ENCODE results near the gene NAP1L5. TPM values are rescaled to one million over a fixed set of nuclear protein-coding genes. Genes with fewer than 3 reads are reported as not detected.

Gene NAP1L5
- total RNA-seq, 1 donor from 2014 or later, result 4.4 TPM

DNA sequence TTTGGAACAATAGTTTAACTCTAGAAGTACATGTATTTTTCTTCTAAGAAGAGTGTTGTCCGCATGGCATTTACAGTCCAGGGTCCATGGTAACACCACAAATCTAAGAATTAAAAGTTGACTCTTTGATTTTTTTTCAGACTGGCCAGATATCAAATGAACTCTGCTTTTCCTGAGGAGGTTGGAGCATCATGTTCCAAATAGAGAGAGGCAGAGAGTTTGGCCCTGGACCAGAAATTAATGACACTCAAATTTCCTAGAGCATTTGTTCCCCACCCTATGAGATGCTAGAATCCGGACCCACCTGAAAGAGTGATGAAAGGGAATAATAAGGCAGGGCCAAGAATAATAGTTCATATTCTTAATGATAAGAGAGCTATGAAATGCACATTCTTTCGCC is 47.0 kb upstream of the NAP1L5 start:
- H3K27me3 Mint-ChIP-seq (ENCODE audit: low read depth), result no peaks in the 10 kb centered on the region
- no peaks in the 10 kb centered on the region for H3K9me3 Mint-ChIP-seq
- TF ChIP-seq, protein P1, sequence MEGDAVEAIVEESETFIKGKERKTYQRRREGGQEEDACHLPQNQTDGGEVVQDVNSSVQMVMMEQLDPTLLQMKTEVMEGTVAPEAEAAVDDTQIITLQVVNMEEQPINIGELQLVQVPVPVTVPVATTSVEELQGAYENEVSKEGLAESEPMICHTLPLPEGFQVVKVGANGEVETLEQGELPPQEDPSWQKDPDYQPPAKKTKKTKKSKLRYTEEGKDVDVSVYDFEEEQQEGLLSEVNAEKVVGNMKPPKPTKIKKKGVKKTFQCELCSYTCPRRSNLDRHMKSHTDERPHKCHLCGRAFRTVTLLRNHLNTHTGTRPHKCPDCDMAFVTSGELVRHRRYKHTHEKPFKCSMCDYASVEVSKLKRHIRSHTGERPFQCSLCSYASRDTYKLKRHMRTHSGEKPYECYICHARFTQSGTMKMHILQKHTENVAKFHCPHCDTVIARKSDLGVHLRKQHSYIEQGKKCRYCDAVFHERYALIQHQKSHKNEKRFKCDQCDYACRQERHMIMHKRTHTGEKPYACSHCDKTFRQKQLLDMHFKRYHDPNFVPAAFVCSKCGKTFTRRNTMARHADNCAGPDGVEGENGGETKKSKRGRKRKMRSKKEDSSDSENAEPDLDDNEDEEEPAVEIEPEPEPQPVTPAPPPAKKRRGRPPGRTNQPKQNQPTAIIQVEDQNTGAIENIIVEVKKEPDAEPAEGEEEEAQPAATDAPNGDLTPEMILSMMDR (IDR thresholded peaks at IDR 0.05; ENCODE audit: unreplicated experiment), result no peak
- H3K27ac Mint-ChIP-seq, result no peak overlapping the region
- H3K4me1 Mint-ChIP-seq, result peaks cover 7% of the 10 kb centered on the region
- H3K36me3 Mint-ChIP-seq, result peaks cover 77% of the 10 kb centered on the region
- H3K4me3 Mint-ChIP-seq, result no peak overlapping the region
- no peak for DNase-seq (ENCODE audit: low spot score in 2 of 2, unreplicated experiment in 2 of 2)

DNA sequence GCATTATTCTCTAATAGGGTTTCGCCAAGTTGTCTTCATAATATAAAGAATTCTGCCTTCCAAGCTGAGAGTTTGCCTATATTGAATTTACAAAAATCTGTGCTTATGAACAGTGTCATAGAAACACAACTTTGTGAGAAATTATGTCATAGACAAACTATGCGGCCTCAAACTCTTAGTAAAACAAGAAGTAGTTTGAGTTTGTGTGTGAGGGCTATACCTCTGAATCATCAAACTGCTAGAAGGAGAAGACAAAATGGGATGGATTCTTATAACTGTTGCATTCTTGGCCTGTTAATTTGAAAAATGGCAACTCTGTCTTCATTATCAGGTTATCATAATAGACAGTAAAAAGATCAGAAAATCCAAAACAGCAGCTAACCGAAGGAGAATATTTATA is 46.1 kb upstream of the NAP1L5 start:
- Mint-ChIP-seq H3K9me3 (no peaks in the 10 kb centered on the region), H3K27me3 (ENCODE audit: low read depth) (no peaks in the 10 kb centered on the region), H3K4me3 (no peak overlapping the region), H3K27ac (no peak overlapping the region), H3K4me1 (peaks cover 7% of the 10 kb centered on the region), H3K36me3 (peaks cover 72% of the 10 kb centered on the region)
- DNase-seq (ENCODE audit: low spot score in 2 of 2, unreplicated experiment in 2 of 2), result no peak
- TF ChIP-seq, protein P1 (IDR thresholded peaks at IDR 0.05; ENCODE audit: unreplicated experiment), result no peak

- DNase-seq (ENCODE audit: low spot score in 2 of 2, unreplicated experiment in 2 of 2), result no peak
- Mint-ChIP-seq H3K4me3 (no peak overlapping the region), H3K9me3 (no peaks in the 10 kb centered on the region), H3K27me3 (ENCODE audit: low read depth) (no peaks in the 10 kb centered on the region), H3K27ac (no peak overlapping the region), H3K36me3 (peaks cover 71% of the 10 kb centered on the region), H3K4me1 (peaks cover 15% of the 10 kb centered on the region)
- TF ChIP-seq, protein P1 (IDR thresholded peaks at IDR 0.05; ENCODE audit: unreplicated experiment), result no peak
These were observed 44.9 kb upstream of the NAP1L5 start for GRCh38 chr4:88742561-88742960.

GRCh38 chr4:88738180-88738579 is 40.6 kb upstream of the NAP1L5 start:
- no peak overlapping the region for H3K4me3 Mint-ChIP-seq
- H3K27ac Mint-ChIP-seq, result peak overlapping the region; percentile 73
- TF ChIP-seq, protein P1 (IDR thresholded peaks at IDR 0.05; ENCODE audit: unreplicated experiment), result no peak
- H3K27me3 Mint-ChIP-seq (ENCODE audit: low read depth), result no peaks in the 10 kb centered on the region
- no peak for DNase-seq (ENCODE audit: low spot score in 2 of 2, unreplicated experiment in 2 of 2)
- H3K4me1 Mint-ChIP-seq, result peaks cover 22% of the 10 kb centered on the region
- peaks cover 50% of the 10 kb centered on the region for H3K36me3 Mint-ChIP-seq
- no peaks in the 10 kb centered on the region for H3K9me3 Mint-ChIP-seq

DNA sequence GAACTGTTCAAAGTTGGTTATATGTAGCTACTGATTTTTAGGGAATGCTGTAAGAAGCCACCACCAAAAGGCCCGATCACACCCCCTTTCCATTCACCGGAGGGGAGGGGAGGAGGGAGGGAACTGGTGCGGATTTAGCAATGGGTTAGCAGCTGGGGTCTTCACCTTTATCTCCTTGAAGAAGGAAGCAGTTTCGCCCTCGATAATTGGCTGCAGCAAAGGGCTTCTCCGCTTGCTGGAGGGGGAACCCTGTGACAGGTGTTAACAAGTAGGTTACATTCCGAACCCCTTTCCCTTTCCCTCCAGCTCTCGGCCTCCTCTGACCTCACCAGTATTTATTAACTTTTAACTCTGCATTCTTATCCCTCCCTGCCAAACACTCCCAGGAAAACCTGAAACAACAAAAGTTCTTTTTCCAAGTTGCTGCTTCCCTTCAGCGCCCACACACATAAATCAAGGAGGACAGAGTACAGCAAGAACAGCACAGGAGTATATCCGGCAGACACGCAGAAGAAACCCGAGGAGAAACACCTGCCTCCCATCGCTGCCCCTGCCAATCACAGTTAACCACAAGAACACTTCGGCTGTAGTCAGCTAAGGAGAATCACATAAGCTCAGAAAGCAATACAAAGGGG is 39.8 kb upstream of the NAP1L5 start:
- H3K27ac Mint-ChIP-seq, result peak overlapping the region; percentile 73
- H3K4me1 Mint-ChIP-seq, result peaks cover 22% of the 10 kb centered on the region

More for the DNA sequence above, 39.8 kb upstream of the NAP1L5 start:
- H3K27me3 Mint-ChIP-seq (ENCODE audit: low read depth), result no peaks in the 10 kb centered on the region
- peaks cover 45% of the 10 kb centered on the region for H3K36me3 Mint-ChIP-seq
- DNase-seq (ENCODE audit: low spot score in 2 of 2, unreplicated experiment in 2 of 2), result peak in 1 of 2 experiments; percentile 45
- no peak overlapping the region for H3K4me3 Mint-ChIP-seq
- TF ChIP-seq, protein P1 (IDR thresholded peaks at IDR 0.05; ENCODE audit: unreplicated experiment), result no peak
- no peaks in the 10 kb centered on the region for H3K9me3 Mint-ChIP-seq
